Transverse colon (tissue), 4 donors: Measurements from ENCODE around the gene GPANK1.

Experiments used
- POLR2A ChIP-seq: fragments of 450-650 bp; IDR thresholded peaks from one replicate; pipeline ENCODE4 v1.6.1; 2016; ENCODE audit warnings: antibody characterized with exemption, mild to moderate bottlenecking, moderate library complexity
- POLR2AphosphoS5 ChIP-seq, 3 donors: sonication (generic); formaldehyde crosslinking; IDR thresholded peaks; one replicate each; pipeline ENCODE4 v1.6.1; 2016; ENCODE audit warnings: antibody characterized with exemption in 3 of 3
- TF ChIP-seq, protein P1 (sequence below), 5 experiments: fragments of 200-600 bp in 3 of 5; fragments of 450-650 bp in 2 of 5; sonication (generic) in 3 of 5; IDR thresholded peaks; 1 replicate in 2 of 5; 2 replicates in 3 of 5; pipeline ENCODE4 v1.5.1; 2016 to 2017; ENCODE audit warnings: antibody characterized with exemption in 5 of 5, inconsistent platforms in 3 of 5, mild to moderate bottlenecking in 2 of 5, moderate library complexity in 1 of 5

DNA sequence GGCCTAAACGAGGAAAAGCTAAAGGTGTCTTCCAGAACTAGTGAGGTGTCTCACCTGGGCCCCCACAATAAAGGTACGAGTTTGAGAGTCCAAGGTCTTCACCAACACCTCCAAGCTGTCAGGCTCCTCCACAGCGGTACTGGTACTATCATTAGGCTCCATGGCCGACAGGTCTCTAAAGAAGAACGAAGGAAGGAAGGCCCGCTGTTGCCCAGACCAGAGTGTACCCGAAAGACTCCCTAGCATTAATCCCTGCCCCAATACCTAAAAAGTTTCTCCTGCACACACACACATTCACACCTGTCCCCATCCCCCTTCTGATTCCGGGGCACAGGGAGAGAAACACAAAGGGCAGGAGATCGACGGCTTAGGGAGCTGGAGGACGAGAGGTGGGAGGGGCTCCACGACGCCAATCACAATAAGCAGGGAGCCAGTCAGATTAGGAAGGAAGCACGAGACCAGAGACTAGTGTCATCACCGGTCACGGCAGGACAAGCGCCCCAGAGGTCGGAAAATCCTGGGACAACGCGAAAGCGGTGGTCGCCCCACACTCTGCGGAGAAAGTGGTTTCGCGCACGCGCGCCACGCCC lies 13.1 kb downstream of the GPANK1 start:
- TF ChIP-seq, protein P1, sequence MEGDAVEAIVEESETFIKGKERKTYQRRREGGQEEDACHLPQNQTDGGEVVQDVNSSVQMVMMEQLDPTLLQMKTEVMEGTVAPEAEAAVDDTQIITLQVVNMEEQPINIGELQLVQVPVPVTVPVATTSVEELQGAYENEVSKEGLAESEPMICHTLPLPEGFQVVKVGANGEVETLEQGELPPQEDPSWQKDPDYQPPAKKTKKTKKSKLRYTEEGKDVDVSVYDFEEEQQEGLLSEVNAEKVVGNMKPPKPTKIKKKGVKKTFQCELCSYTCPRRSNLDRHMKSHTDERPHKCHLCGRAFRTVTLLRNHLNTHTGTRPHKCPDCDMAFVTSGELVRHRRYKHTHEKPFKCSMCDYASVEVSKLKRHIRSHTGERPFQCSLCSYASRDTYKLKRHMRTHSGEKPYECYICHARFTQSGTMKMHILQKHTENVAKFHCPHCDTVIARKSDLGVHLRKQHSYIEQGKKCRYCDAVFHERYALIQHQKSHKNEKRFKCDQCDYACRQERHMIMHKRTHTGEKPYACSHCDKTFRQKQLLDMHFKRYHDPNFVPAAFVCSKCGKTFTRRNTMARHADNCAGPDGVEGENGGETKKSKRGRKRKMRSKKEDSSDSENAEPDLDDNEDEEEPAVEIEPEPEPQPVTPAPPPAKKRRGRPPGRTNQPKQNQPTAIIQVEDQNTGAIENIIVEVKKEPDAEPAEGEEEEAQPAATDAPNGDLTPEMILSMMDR (IDR thresholded peaks at IDR 0.05) = no peak
- TF ChIP-seq POLR2A = no peak
- TF ChIP-seq POLR2AphosphoS5 (IDR thresholded peaks at IDR 0.05) = peak; percentile 35 to 66 (median 39)
